GM10266 (cell line): ENCODE measurements around the gene SEPTIN3.

Experiments
- DNase-seq: peaks from one replicate; pipeline ENCODE4 v3.0.0; 2012; ENCODE audit errors: extremely low spot score
- TF ChIP-seq, protein P1 (sequence below): IDR thresholded peaks from 2 replicates; pipeline ENCODE4 v1.5.1; 2012; ENCODE audit warnings: mild to moderate bottlenecking, low read depth; ENCODE audit not compliant: control insufficient read depth, insufficient read depth; ENCODE audit errors: missing control alignments

SEPTIN3 gene, protein sequence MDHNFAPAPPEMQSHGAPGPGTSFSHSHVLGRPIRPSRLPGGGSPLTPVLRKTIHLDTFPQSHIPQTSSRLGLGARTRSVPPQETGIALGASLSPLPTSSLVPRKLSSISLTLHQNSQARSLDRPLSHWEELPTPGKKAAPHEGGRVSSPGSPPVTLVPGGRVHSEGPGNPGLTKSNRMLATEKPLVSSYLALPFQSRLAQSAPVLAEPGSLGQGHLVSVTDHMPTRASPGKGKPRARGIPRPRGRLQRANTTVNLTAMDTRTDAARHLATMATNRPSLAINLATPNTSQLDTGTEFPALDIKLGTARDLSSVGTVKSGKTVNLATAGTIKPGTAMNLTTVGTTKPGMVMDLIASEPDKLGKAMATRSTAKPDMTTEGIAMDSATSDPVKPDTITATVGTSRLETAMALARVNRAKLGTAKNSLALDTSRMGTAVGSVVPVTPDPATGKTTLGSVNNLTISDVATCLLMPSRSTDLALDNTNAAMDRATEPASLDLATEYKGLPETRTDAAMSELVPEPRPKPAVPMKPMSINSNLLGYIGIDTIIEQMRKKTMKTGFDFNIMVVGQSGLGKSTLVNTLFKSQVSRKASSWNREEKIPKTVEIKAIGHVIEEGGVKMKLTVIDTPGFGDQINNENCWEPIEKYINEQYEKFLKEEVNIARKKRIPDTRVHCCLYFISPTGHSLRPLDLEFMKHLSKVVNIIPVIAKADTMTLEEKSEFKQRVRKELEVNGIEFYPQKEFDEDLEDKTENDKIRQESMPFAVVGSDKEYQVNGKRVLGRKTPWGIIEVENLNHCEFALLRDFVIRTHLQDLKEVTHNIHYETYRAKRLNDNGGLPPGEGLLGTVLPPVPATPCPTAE

DNA sequence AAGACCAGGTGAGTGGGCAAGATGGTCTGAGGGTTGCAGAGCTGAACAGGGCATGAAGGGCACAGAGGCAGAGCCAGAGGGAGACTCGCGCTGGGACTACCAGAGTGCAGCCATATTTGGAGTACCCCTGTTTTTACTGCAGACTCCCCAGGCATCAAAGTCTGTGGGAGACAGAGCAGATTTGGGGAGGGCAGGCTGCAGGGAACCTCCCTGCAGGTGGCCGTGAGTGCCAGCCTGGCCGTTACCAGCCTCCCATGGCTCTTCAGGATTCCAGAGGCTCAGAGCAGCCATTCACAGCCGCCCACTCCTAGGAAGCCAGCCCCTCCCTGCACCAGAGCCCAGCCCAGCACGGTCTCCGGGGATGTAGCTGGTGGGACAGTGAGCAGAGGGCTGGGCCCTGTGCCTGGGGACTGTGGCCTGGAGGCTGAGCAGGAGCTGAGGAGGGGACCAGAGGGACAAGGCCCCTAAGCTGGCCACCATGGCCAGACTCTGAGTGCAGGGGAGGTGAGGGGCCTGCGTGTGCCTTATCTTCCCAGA lies at the start of gene SEPTIN3:
TSS of gene SEPTIN3 (plus strand) at position 334 of the 537 bp plus-strand sequence. CDS start 2,050 bp downstream, outside the sequence.
- TF ChIP-seq, protein P1, sequence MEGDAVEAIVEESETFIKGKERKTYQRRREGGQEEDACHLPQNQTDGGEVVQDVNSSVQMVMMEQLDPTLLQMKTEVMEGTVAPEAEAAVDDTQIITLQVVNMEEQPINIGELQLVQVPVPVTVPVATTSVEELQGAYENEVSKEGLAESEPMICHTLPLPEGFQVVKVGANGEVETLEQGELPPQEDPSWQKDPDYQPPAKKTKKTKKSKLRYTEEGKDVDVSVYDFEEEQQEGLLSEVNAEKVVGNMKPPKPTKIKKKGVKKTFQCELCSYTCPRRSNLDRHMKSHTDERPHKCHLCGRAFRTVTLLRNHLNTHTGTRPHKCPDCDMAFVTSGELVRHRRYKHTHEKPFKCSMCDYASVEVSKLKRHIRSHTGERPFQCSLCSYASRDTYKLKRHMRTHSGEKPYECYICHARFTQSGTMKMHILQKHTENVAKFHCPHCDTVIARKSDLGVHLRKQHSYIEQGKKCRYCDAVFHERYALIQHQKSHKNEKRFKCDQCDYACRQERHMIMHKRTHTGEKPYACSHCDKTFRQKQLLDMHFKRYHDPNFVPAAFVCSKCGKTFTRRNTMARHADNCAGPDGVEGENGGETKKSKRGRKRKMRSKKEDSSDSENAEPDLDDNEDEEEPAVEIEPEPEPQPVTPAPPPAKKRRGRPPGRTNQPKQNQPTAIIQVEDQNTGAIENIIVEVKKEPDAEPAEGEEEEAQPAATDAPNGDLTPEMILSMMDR: no peak
- no peak for DNase-seq

DNA sequence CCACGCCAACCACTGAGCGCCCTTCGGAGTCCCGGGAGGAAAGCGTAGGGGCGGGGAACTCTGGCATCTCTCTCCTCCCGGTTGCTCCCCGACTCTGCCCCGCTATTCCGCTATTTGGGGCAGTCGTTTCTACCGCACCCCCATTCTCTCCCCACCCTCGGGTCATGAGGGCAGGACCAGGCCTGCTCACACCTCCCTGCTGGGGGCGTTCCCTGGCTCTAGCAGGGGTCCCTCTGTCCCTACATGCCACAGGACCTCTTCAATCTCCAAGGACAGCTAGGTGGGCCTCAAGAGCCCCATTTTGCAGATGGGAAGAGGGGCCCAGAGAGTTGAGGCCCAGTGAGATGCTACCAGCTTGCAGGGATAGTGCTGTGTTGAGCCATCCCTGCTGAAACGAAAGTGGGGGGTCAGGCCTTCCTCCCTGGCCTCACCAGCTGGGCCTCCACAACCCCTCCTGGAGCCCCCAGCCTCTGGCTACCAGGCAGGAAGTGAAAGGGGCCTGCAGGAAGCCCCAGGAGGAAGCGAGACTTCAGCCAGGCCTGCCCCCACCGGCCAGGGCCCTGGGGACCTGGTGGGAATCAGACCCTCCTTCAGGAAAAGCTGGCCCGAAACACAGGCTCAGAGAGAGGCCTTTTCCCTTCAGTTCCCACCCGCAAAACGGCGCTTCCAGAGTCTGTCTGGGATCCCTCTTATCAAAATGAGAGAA lies 48.8 kb upstream of the SEPTIN3 start:
- TF ChIP-seq, protein P1: no peak
- DNase-seq: peak; percentile 59

DNA sequence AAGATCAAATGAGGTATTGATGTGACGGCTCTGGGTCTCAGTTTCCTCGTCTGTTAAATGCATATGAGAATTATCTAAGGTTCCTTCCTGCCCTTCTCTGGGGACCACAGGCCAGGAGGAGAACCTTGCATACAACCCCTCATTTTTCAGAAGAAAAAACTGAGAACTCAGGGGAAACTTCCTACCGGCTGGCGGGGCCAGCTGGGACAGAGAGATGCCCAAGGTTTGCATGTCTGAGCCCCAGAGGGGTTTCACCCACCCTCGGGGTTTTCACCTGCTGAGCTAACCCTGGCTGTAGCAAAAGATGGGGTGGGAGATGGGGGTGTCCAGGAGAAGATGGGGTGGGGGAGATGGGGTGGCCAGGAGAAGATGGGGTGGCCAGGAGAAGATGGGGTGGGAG lies 46.9 kb upstream of the SEPTIN3 start:
- TF ChIP-seq, protein P1: no peak
- DNase-seq: no peak

DNA sequence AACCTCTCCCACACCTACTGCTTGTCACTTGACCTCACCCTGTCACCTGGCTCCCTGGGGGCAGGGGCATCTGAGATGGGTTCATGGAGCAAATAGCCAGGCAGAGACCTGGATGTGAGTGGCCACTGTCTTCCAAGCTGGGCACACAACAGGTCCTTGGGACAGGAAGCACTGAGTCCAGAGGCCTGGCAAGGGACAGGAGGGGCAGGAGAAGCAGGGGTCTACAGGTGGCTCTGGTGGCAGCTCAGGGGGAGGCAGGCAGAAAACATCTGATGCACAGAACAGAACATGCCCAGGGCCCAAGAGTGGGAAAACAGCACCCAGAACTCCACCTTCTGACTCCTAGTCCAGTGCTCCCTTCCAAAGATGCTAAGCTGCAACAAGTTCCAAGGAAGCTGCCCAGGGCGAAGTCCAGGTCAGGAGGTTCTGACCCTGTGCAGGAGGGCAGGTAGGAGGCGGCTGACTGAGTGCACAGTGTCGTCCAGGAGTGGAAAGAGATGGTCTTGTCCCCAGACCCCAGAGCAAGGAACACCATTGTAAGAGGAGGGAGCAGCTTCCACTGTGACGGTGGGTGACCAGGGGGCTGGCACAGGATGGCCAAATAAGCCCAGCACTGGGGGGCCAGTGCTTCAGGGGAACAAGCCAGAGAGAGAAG lies 46.2 kb upstream of the SEPTIN3 start:
- no peak for DNase-seq
- TF ChIP-seq, protein P1: no peak

DNA sequence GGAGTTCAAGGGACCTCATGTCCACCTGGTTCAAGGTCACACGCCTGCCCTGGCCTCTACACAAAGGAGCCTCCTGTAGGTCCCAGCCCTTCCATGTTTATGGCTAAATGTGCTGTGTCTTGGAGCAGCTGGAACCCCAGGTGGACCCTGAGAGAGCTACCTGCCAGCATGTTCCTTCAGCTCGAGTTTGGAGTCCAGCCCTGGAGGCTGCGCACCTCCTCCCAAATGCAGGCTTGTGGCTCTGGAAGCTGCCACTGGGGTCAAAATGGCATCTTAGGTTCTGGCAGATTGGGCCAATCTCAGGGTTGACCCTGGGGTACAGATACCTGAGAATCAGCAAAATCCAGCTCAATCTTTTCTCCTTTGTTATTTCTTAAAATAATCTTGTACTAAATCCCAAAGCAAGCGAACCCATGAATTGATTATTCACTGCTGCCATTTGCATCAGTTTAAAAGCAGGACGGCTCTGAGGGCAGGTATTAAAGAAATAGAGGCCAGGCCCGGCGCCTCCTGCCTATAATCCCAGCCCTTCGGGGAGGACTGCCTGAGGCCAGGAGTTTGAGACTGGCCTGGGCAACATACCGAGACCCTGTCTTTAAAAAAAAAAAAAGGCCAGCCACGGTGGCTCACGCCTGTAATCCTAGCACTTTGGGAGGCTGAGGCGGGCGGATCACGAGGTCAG lies 45.5 kb upstream of the SEPTIN3 start:
- no peak for DNase-seq
- TF ChIP-seq, protein P1: no peak

DNA sequence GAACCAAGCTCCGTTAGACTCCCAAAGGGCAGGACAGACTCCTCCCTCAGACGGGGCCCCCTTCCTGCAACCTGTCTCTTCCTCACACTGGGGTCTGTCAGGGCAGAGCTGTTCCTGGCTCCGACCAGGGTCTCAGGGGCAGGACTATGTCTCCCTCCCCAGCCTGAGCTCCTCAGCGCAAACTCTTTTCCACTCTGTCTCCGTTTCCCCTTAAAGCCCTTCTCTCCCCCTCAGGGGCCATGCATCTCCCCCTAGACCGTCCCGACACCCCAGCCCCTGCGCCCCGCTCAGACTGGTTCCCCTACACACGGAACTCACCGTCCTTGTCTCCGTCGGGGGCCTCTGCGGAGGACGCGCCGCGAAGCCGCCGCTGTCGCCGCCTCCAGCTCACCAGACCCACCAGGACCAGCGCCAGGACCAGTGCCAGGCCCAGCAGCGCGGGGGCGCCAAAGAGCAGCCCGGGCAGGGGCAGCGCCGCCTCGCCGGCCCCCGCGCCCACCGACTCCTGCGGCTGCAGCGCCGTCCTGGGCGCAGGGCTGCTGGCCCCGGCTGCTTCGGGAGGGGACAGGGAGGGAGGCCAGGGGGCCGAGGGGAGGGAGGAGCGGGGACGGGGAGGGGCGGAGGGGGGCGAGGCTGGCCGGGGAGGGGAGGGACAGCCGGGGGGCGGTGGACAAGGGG lies 43.3 kb upstream of the SEPTIN3 start:
- TF ChIP-seq, protein P1: peak; percentile 96
- peak; percentile 77 for DNase-seq
